GM04504 (cell line): Measurements from ENCODE around the gene PLEKHN1.
A peak's percentile ranks its signal among the peaks of the same experiment; 100 is the strongest.
"Not testable (repeated sequence)": the region's sequence is repeated elsewhere in the genome, so short reads cannot be mapped to it uniquely, and the experiment has no call there.

ENCODE experiments used
- DNase-seq: peaks from one replicate; pipeline ENCODE4 v3.0.0-alpha.2; 2012; ENCODE audit warnings: low read depth

PLEKHN1 gene

DNA sequence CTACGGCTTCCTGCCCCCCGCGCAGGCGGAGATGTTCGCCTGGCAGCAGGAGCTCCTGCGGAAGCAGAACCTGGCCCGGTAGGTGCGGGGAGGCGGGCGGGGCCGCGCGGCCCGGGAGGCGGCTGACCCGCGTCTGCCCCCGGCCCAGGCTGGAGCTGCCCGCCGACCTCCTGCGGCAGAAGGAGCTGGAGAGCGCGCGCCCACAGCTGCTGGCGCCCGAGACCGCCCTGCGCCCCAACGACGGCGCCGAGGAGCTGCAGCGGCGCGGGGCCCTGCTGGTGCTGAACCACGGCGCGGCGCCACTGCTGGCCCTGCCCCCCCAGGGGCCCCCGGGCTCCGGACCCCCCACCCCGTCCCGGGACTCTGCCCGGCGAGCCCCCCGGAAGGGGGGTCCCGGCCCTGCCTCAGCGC lies 23.9 kb upstream of the PLEKHN1 start:
- DNase-seq: no peak

DNA sequence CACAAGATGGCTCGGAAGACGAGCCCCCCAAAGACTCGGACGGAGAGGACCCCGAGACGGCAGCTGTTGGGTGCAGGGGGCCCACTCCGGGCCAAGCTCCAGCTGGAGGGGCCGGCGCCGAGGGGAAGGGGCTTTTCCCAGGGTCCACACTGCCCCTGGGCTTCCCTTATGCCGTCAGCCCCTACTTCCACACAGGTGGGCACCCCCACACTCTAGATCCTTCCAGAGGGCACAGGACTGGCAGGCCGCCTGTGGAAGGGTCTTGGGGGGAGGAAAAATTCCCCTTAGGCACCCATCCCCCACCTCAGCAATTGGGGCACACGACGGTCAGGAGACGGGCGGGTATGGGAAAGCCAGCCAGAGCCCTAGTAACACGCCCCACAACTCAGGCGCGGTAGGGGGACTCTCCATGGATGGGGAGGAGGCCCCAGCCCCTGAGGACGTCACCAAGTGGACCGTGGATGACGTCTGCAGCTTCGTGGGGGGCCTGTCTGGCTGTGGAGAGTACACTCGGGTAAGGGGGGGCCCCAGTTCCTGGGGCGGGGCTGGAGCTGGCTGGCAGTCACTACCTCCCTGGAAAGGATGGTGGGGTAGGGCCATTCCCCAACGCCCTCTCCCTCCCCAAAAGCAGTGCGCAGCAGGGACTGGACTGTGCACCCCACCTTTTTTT lies 23.3 kb upstream of the PLEKHN1 start:
- no peak for DNase-seq

DNA sequence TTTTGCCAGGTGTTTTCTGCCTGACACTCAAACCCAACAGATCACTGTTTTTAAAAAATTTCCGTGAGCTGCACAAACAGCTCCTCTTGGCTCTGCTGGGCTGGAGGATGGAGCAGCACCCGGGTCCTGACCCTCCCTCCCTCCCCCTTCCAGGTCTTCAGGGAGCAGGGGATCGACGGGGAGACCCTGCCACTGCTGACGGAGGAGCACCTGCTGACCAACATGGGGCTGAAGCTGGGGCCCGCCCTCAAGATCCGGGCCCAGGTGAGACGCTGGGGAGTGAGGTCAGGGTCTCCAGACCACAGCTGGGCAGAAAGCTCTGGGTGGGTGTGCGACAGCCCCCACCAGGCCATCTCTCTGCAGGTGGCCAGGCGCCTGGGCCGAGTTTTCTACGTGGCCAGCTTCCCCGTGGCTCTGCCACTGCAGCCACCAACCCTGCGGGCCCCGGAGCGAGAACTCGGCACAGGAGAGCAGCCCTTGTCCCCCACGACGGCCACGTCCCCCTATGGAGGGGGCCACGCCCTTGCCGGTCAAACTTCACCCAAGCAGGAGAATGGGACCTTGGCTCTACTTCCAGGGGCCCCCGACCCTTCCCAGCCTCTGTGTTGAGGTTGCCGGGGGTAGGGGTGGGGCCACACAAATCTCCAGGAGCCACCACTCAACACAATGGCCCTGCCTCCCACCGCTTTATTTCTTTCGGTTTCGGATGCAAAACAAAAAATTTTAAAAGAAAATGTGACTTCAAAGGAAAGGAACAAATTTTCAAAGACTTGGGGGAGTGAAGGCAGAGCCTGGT lies 22.5 kb upstream of the PLEKHN1 start:
- DNase-seq: no peak

DNA sequence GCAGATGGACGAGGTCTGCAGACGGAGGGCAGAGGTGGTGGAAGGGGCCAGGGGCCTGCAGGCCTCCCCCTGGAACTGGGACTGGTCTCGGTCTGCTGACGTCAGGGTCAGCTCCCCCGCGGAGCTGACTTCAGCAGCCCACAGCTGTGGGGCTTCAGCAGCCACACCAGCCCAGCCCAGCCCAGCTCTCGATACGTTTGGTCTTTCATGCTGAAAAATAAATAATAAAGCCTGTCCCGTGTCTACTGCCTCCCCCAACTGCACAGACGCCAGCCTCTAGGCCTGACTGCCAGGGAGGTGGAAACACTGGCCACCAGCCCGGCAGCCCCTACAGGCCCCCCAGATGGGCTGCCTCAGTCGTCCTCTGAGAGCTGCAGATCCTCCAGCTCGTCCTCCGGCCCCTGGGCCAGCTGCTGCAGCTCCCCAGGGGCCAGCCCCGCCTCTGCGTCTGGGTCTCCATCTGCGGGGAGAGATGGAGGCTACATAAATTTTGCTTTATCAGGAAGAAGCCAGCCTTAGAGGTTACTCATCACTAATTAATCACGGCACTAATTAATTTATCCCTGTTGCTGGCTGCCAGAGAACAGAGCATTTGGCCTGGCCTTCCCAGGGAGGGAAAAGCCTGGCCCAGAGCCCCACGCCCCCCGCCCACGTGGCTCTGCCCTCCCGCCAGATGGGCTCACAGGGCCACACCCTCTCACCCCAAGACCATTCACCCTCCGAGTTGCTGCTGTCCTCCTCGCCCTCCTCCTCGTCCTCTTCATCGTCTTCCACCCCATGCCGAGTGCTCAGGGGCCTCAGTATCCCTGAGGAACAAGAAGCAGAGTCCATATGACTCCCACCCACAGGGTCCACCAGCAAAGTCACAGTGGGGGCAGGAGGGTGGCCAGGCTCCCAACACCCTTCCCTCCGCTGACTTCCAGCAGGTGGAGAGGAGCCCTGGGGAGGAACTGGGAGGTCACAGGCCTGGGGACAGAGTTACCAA lies 21.6 kb upstream of the PLEKHN1 start:
- DNase-seq: no peak

DNA sequence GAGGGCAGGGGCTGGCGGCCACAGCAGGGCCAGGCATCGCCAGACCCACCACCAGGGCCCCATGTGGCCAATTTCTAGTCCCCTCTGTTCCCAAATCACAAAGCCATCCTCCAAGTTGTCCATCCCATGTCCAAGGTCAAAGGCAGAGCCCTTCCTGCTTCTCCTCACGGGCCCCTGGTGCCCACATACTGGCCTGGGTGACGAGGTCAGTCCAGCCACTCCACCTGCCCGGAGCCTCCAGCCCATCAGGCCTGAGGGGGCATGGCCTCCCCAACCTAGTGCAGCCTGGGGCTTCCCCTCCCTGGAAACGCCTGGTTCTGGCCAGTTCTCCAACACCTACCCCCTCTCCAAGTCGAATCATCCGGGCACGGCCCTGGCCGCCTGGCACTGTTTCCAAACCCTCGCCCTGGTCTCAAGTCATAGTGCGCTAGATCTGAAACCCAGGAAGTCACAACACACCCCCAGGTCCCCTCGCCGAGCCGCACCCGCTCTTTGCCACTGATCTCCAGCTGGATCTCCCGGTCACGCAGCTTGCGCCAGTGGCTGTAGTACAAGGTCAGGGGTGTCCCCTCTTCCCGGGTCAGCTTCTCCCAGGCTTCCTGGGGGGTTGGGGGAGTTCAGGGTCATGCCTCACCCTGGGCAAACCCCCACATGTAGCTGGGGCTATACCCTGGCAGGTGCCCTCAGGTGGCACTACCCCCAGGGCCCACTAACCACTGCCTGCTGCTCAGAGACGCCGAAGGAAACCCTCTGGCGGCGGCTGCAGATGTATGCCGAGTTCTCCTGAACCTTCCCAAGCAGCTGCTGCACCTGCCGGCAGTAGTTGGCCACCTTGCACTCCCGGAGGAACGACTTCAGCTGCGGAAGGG lies 20.4 kb upstream of the PLEKHN1 start:
- DNase-seq: no peak

DNA sequence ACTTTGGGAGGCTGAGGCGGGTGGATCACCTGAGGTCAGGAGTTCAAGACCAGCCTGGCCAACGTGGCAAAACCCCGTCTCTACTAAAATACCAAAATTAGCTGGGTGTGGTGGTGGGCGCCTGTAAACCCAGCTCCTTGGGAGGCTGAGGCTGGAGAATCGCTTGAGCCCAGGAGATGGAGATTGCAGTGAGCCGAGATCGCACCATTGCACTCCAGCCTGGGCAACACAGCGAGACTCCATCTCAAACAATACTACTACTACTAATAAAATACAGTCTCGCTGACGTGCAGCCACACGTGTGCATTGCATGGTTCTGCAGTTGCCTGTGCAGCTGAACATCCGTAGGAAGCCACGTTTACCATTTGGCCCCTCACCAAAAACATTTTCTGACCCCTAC lies 19.5 kb upstream of the PLEKHN1 start:
- DNase-seq: not testable (repeated sequence)

DNA sequence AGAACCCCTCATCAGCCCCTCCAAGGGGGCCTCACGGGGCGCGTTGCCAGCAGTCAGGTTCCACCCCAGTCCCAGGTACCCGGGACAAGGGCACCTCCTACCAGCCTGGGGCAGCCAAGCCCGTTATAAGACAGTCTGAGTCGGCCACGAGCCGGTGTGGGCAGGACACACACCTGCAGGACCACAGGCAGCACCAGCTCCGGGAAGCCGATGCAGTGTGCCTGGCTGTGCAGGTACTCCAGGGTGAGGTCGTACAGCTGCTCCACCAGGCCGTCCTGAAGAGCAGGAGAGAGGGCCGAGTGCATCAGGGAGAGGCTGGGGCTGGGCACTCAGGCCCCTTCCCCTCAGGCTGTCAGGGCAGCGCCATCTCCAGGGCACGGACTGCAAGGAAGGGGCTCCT lies 18.3 kb upstream of the PLEKHN1 start:
- no peak for DNase-seq

DNA sequence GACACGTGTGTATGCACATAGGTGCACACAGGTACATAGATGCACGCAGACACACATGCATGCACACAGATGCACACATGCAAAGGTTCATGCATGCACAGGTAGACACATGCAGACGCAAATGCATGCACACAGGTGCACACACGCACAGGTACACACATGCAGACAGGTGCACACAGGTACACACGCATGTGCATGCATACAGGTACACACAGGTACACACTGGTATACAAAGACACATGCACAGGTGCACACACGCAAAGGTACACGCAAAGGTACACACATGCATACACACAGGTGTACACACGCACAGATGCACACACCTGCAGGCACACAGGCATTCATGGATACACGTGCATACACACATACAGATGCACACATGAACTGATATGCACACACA lies 16.0 kb upstream of the PLEKHN1 start:
- no peak for DNase-seq

DNA sequence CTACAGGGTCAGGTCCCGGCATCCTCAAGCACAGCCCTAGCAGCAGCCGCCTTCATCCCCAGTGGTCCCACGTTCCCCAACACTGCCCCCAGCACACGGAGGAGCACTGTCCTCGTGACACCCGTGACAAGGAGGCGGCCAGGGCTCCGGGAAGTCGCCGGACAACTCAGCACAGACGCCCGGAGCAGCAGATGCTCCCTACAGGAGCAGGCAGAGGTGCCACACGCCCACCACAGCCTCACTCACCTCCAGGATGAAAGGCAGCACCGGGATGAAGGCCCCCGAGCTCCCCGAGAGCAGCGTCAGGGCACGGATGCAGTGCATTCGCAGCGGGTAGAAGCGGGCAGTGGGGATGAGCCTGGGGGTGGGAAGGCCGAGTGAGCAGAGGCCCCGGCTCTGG lies 15.4 kb upstream of the PLEKHN1 start:
- no peak for DNase-seq

DNA sequence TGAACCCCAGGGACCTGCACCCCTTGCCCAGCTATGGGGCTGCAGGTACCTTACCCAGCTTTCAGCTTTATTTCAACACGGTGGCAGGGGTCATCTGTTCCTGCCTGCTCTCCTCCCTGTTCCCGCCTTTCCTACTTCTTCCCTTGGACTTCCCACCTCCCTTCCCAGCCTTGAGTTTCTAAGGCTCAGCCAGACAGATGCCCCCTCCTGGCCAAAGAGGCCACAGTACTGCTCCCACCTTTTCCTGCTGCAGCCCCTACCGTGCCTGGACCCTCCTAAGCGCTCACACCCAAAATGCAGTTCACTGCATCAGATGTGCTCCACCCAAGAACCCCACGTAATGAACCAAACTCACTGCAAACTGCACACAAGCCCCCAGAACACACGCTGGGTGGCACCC lies 14.9 kb upstream of the PLEKHN1 start:
- no peak for DNase-seq

DNA sequence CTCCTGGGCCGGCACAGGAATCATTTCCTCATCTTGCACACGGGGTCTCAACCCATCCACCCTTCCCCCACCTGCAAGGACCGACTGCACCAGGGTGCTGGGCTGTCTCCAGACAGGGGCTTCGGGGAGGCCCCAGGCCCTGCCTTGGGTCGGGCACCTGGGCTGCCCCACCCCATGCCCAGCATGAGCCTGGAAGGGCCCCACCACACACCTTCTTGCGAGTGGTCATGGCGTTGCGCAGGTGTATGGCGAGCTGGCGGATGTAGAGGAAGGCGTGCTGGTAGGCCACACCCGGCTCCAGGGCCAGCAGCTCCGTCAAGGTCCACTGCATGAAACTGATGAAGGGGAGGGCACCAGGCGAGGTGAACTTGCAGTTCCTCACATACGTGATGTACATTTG lies 14.1 kb upstream of the PLEKHN1 start:
- DNase-seq: no peak

DNA sequence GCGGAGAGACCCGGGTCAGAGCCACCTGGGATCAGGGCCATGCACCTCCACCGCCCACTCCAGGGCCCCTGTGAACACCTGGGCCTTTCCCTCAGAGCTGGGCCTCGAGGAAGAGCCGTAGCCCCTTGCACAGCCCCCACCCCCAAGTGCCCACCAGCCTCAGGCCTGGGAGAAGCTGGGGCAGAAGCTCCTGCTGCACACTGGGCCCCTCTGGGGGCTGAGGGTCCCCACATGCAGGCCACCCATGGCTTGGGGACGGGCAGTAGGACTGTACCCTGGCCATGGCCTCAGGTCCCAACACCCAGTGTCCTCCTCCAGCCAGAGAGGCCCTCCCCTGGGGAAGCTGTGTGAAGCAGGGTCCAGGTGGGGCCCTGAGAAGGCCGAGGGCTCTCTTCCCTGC lies 13.7 kb upstream of the PLEKHN1 start:
- DNase-seq: no peak

DNA sequence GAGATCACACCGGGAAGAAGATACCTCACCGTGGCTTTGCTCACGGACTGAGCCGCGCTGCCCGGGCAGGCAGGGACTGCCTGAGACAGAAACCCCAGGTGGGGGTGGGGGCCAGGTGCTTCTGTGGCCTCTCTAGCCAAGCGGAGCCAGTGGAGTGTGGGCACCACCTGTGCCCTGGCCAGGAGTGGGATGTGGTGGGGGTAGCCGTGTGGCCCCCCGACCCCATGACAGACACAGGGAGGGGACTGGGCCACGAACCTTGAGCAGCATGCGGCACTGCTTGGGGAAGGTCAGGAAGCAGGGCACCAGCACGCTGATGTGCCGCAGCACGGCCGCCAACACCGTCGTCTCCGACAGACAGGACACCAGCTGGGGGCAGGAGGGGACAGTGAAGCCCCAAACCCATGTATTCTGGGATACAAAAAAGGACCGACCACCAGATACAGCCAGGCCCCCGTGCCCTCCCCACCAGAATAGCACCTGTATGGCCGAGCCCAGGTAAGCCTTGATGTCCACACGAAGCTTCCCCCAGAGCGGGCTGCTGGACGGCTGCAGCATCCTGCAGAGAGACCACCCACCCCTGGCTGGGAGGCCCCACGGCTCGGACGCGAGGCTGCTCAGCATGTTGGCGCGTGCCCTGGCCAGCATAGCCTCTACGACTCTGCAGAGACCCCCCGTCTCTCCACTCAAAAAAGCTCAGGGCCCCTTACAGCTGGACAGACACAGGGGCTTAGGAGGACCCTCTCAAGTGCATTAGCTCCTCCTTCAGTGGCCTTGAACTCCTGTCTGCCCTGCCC lies 12.6 kb upstream of the PLEKHN1 start:
- no peak for DNase-seq

DNA sequence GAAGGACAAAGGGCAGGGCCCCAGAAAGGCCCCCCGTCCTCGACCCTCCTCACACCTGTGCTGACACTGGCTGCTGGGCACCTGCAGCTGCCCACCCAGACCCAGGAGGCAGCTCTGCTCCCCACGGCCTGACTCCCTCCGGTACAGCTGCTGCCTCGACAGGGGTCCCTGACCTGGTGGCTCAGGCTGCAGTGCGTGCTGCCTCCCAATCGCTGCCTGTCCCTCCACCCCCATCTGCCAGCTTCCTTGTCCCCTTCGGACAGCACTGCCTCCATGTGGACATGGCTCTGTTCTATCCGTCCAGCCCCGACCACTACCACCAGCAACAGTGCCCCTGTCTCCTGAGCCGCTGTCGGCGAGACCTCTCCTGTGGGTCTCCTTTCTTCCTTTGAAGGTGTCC lies 11.4 kb upstream of the PLEKHN1 start:
- no peak for DNase-seq

DNA sequence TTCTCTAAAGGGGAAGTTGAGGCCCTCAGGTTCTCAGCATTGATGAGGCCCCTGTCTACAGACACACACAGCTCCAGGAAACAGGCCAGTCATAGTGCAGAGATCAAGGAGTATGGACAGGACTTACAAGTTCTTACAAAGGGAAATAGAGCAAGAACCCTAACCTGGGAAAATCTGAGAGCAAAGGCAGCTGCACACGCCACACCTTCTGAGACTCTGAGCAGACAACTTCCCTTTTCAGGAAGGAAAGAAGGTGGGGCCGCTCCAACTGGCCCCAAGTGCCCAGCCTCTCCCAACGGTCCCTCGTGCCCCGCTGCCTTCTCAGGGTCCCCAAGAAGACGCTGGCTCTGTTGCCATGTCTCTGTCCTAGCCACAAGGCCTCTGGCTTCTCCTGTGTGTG lies 10.8 kb upstream of the PLEKHN1 start:
- DNase-seq: no peak

DNA sequence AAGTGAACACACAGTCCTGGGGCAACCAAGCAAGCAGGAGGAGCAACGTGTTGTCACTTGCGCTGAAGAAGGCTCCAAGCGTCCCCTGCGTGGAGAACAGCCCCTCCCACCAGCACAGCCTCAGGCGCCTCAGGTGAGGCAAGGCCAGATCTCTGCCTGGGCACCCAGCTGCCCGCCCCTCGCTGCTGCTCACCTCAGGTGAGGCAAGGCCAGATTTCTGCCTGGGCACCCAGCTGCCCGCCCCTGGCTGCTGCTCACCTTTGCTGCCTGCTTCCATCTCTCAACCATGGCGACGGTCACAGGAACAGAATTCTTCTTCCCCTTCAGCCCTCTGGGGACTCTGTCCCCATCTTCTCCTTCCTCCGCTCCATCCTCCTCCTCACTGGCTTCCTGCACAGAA lies 9.6 kb upstream of the PLEKHN1 start:
- no peak for DNase-seq

DNA sequence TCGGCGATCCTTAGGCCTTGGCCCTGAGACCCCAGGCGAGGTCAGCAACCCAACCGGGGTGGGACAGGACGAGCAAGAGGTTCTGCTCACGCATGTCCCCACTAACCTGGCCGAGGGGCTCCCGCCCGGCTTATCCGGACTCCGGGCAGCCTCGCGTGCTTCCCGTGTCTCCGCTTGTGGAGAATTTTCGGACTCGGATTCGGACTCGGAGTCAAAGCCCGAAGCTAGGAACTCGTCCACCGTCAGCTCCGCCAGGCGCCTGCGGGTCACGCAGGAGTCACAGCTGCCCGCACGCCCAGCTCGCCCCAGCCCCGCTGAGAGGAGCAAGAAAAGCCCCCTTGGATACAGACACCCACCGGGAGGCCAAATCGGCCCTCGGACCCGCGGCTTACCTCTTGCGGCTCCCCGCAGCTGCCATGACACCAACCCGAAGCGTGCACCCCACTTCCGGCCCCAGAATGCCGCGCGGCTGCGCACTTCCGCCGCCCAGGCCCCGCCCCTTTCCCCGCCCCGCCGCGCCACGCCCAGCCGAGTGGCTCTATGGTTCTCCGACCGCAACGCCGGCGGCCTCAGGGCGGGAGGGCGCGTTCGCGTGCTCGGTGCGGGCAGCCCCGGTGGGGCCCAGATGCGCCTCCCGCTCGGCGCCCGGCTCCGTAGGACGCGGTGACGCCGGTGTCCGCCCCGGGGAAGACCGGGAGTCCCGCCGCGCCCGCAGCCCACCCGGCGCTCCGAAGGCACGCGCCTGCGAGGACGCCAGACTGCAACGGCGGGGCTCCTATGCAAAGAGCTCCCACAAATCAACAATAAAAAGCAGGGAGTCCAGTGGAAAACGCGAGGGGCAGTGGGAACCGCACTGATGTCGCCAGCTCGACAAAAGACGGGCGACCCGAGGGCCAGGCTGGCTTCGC lies 7.2 kb upstream of the PLEKHN1 start, which contains the start of gene NOC2L:
Gene NOC2L (minus strand): TSS at position 434 of the 908 bp plus-strand sequence. CDS start 16 bp downstream, at position 418.
- peak; percentile 71 for DNase-seq

DNA sequence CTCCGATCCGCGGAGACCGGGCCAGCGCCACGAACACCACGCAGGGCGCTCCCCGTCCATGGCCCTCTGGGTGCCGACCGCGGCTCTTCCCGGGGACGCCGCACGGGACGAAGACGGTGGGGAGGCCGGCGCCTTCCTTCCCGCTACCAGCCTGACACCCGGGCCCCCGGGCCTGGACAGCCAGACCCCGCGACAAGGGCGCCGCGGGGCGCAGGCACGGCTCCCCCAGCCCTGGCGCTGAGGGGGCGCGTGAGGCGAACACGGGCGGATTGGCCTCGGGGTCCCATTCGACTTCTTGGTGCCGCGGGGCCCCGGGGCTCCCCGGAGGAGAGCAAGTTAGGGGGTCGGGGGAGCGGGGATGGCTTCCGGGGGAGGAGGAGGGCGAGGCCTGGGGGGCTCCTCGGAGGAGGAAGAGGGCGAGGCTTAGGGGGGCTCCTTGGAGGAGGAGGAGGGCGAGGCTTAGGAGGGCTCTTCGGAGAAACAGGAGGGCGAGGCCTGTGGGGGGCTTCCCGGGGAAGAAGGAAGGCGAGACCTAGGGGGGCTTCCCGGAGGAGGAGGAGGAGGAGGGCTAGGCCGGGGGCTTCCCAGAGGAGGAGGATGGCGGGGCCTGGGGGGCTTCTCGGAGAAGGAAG lies 6.4 kb upstream of the PLEKHN1 start:
- DNase-seq: no peak
